Vagina (tissue), 2 donors: Measurements from ENCODE around the gene ACTL6B.

ENCODE experiments used
- CTCF ChIP-seq, 3 experiments: fragments of 450-650 bp in 2 of 3; fragments of 200-600 bp in 1 of 3; sonication (generic) in 1 of 3; IDR thresholded peaks; one replicate each; pipeline ENCODE4 v1.5.1; 2017 to 2019; ENCODE audit warnings: antibody characterized with exemption in 3 of 3, mild to moderate bottlenecking in 2 of 3, moderate library complexity in 2 of 3
- POLR2A ChIP-seq, 2 donors: fragments of 450-650 bp; IDR thresholded peaks; one replicate each; pipeline ENCODE4 v1.6.1; 2017; ENCODE audit warnings: antibody characterized with exemption in 2 of 2, mild to moderate bottlenecking in 2 of 2, moderate library complexity in 2 of 2
- POLR2AphosphoS5 ChIP-seq, 2 donors: sonication (generic); formaldehyde crosslinking; IDR thresholded peaks; one replicate each; pipeline ENCODE4 v1.9.0; 2017; ENCODE audit warnings: antibody characterized with exemption in 2 of 2, mild to moderate bottlenecking in 2 of 2, low read depth in 1 of 2; ENCODE audit not compliant: insufficient read depth in 1 of 2

- no peak for TF ChIP-seq CTCF (IDR thresholded peaks at IDR 0.05)
- TF ChIP-seq POLR2A (IDR thresholded peaks at IDR 0.05): no peak
- no peak for TF ChIP-seq POLR2AphosphoS5 (IDR thresholded peaks at IDR 0.05; ENCODE audit: insufficient read depth in 1 of 2, low read depth in 1 of 2)
These were observed 11.8 kb upstream of the ACTL6B start for GRCh38 chr7:100668069-100668449.
